ENCODE measurements around the gene HIVEP3.

DNA sequence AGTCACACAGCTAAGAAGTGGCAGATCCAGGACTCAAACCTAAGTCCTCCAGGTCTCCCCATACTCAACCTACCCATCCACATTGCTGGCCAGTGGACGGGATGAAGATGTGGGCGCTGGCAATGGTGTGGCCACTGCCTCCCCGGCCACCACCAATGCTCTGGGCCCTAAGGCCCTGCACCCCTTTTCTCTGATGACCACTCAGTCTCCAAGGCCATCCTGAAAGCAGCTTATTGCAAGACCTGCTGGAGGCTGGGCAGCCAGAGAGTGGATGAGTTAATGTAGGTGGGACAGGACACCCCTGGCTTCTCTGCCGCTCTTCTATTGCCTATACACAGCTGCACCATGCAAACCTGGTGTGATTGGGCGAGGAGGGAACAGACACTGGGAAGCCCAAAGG lies 178.7 kb downstream of the HIVEP3 start:
- TF ChIP-seq, protein P1, sequence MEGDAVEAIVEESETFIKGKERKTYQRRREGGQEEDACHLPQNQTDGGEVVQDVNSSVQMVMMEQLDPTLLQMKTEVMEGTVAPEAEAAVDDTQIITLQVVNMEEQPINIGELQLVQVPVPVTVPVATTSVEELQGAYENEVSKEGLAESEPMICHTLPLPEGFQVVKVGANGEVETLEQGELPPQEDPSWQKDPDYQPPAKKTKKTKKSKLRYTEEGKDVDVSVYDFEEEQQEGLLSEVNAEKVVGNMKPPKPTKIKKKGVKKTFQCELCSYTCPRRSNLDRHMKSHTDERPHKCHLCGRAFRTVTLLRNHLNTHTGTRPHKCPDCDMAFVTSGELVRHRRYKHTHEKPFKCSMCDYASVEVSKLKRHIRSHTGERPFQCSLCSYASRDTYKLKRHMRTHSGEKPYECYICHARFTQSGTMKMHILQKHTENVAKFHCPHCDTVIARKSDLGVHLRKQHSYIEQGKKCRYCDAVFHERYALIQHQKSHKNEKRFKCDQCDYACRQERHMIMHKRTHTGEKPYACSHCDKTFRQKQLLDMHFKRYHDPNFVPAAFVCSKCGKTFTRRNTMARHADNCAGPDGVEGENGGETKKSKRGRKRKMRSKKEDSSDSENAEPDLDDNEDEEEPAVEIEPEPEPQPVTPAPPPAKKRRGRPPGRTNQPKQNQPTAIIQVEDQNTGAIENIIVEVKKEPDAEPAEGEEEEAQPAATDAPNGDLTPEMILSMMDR (IDR thresholded peaks at IDR 0.05) = no peak
- TF ChIP-seq POLR2AphosphoS5 (IDR thresholded peaks at IDR 0.05) = no peak
- no peak for TF ChIP-seq POLR2A (IDR thresholded peaks at IDR 0.05; ENCODE audit: low read depth)
